ENCODE data around the gene C22orf23. TPM values are rescaled to one million over a fixed set of nuclear protein-coding genes. Genes with fewer than 3 reads are reported as not detected.
"Not testable (repeated sequence)": the region's sequence is repeated elsewhere in the genome, so short reads cannot be mapped to it uniquely, and the experiment has no call there.

The C22orf23 gene
- total RNA-seq, 4 donors from 2014 or later = 0.59 to 1.7 (median 0.73) TPM

DNA sequence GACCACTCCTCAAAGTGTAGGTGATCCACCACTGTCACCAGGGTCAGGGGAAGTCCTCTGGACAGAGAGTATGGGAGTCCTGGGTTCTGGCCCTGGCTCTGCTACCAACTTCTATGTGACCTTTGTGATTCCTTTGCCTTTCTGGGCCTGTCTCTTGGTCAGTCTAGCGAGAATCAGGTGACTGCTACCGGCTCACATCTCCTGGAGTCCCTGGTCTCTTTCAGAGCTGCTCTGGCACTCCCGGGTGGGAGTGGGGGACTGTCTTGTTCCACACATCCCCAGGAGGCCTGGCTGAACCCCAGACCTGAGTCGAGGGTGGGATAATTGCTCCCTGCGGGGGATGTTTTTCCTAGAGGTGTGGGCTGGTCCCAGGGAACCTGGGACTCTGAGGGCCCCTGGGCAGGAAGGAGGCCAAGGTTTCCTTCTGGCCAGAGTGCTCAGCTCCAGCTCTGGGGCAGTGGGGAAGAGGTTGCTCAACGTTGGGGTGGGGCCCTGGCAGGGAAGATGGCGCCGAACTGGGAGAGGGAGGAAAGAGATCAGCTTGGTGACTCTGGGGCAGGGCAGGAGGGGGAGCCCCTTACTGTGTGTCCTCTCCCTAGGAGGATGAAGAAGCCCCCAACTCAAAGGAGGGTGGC, 28.9 kb upstream of the C22orf23 start:
- TF ChIP-seq, protein P1, sequence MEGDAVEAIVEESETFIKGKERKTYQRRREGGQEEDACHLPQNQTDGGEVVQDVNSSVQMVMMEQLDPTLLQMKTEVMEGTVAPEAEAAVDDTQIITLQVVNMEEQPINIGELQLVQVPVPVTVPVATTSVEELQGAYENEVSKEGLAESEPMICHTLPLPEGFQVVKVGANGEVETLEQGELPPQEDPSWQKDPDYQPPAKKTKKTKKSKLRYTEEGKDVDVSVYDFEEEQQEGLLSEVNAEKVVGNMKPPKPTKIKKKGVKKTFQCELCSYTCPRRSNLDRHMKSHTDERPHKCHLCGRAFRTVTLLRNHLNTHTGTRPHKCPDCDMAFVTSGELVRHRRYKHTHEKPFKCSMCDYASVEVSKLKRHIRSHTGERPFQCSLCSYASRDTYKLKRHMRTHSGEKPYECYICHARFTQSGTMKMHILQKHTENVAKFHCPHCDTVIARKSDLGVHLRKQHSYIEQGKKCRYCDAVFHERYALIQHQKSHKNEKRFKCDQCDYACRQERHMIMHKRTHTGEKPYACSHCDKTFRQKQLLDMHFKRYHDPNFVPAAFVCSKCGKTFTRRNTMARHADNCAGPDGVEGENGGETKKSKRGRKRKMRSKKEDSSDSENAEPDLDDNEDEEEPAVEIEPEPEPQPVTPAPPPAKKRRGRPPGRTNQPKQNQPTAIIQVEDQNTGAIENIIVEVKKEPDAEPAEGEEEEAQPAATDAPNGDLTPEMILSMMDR (IDR thresholded peaks at IDR 0.05) = no peak
- TF ChIP-seq POLR2A (IDR thresholded peaks at IDR 0.05) = no peak
- H3K36me3 ChIP-seq = no peaks in the 10 kb centered on the region
- H3K27me3 ChIP-seq = no peaks in the 10 kb centered on the region
- no peaks in the 10 kb centered on the region for H3K4me1 ChIP-seq
- WGBS, 2 donors = 79 to 86% methylated on average over 7 to 8 of the region's 8 CpGs
- H3K27ac ChIP-seq = no peak overlapping the region
- H3K4me3 ChIP-seq (replicated peaks in 1 of 3) = no peak overlapping the region
- no peaks in the 10 kb centered on the region for H3K9me3 ChIP-seq
- no peak for DNase-seq
- intact Hi-C loops (cut with DNase I) = no loop called here

DNA sequence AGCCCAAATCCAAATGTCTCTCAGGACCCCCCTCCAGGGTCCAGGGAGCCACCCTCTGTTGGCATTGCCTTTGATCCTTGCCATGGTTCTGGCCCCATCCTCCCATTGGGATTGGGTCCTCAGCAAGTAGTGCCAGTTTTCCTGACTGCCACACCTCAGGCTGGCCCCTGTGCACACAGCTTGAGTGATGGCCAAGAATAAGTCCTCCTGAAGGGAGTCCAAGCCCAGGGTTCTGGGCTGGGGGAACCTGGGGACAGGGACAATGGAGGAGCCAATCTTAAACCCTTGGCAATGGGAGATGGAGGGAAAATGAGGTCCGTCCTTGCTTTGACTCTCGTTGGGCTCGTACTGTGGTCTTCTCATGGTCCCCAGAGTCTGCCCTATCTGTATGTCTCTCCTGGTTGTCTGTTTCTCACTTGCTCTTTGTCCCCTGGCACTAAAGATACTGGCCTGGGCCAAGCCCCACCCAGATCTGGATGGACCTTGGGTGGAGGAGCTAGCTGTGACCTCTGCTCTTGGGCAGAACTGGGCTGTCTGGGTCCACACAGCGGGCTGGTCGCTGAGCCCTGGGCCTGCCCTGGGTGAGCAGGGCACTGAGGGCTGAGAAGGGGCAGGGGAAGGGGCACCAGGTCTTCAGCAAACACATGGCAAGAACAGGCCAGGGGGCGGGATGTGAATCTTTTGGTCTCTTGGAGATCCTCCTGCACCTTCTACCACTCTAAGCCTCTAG, 28.0 kb upstream of the C22orf23 start:
- Histone ChIP-seq H3K9me3 (no peaks in the 10 kb centered on the region), H3K36me3 (no peaks in the 10 kb centered on the region), H3K27ac (no peak overlapping the region), H3K4me1 (no peaks in the 10 kb centered on the region), H3K4me3 (replicated peaks in 1 of 3) (no peak overlapping the region), H3K27me3 (no peaks in the 10 kb centered on the region)
- intact Hi-C loops (cut with DNase I) = no loop called here
- WGBS, 2 donors = 94 to 96% methylated on average over 6 of the region's 6 CpGs
- no peak for DNase-seq
- TF ChIP-seq POLR2A (IDR thresholded peaks at IDR 0.05) = no peak
- TF ChIP-seq, protein P1 (IDR thresholded peaks at IDR 0.05) = no peak

DNA sequence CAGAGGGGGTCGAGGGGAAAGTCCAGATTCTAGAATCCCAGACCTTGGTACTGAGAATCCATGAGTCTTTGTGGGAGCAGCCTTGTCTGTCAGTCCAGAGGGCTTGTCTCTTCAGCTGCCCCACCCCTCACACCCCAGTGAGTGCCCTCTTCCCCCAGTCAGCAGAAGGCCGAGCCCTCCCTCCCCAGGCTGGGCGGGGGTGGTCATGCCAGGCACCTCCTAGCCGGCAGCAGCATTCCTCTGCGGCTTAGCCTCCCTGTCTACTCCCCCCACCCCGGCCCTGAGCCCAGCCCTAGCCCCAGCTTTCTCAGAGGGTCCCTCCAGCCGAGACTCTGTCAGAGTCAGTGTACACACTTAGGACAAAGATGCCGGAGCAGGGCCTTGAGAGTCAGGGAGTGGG, 26.4 kb upstream of the C22orf23 start:
- no peak overlapping the region for H3K27ac ChIP-seq
- no peak overlapping the region for H3K4me3 ChIP-seq (replicated peaks in 1 of 3)
- H3K4me1 ChIP-seq = no peaks in the 10 kb centered on the region
- intact Hi-C loops (cut with DNase I) = no loop called here
- no peak for DNase-seq
- no peak for TF ChIP-seq POLR2A (IDR thresholded peaks at IDR 0.05)
- H3K9me3 ChIP-seq = no peaks in the 10 kb centered on the region
- no peaks in the 10 kb centered on the region for H3K36me3 ChIP-seq
- WGBS, 2 donors = 75 to 87% methylated on average over 1 to 8 of the region's 8 CpGs
- no peaks in the 10 kb centered on the region for H3K27me3 ChIP-seq

DNA sequence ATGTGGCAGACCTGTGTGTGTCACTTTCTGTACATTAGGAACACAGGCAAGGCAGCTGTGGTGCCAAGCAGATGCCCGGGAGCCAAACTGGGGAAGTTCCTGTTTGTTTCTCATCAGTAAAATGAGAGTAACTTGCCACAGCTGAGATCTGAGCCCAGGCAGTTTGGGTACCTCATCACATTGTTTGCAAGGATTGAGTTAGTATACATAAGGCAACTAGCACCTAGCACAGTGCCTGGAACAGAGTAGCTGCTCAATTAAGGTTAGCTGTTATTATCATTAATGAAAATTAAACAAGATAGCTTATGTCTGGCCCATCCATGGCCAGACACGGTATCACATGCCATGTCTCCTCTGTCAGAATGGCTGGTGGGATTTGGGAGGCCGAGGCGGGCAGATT, 23.1 kb upstream of the C22orf23 start:
- H3K4me1 ChIP-seq = no peaks in the 10 kb centered on the region
- intact Hi-C loops (cut with DNase I) = no loop called here
- WGBS, 2 donors = 94 to 100% methylated on average over 4 of the region's 4 CpGs
- H3K9me3 ChIP-seq = no peaks in the 10 kb centered on the region
- H3K4me3 ChIP-seq (replicated peaks in 1 of 3) = no peak overlapping the region
- TF ChIP-seq POLR2A (IDR thresholded peaks at IDR 0.05) = no peak
- TF ChIP-seq, protein P1 (IDR thresholded peaks at IDR 0.05) = no peak
- H3K27me3 ChIP-seq = no peaks in the 10 kb centered on the region
- no peaks in the 10 kb centered on the region for H3K36me3 ChIP-seq
- H3K27ac ChIP-seq = no peak overlapping the region
- no peak for DNase-seq

DNA sequence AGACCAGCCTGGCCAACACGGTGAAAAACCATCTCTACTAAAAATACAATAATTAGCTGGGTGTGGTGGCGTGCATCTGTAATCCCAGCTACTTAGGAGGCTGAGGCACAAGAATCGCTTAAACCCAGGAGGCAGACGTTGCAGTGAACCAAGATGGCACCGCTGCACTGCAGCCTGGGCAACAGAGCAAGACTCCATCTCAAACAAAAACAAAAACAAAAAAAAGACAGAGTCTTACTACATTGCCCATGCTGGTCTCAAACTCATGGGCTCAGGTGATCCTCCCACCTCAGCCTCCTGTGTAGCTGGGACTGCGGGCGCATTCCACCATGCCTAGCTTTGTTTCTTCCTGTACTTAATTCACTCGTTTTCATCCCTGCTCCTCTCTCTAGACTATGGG, 22.6 kb upstream of the C22orf23 start:
- H3K27me3 ChIP-seq; H3K27ac ChIP-seq; H3K4me1 ChIP-seq; intact Hi-C loops (cut with DNase I); DNase-seq; H3K9me3 ChIP-seq; H3K36me3 ChIP-seq; H3K4me3 ChIP-seq (replicated peaks in 1 of 3): not testable (repeated sequence)
- WGBS, 2 donors = 95 to 96% methylated on average over 8 of the region's 8 CpGs

DNA sequence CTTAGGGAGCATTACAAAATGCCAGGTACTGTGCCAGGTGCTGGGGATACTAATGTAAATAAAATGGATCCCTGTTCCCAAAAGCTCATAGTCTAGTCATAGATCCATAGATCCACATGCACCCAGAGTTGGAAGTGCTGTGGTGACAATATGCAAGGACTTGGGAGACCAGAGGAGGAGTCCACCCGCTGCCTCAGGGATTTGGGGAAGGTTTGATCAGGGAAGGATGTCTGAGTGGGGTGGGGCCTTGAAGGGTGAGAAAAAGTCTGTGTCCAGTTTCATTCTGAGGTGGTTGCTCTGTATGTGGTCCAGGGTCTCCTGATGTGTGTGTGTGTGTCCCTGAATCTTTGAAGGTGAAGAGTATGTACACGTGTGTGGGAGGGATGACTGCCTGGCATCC, 21.8 kb upstream of the C22orf23 start:
- TF ChIP-seq, protein P1 (IDR thresholded peaks at IDR 0.05) = no peak
- TF ChIP-seq POLR2A (IDR thresholded peaks at IDR 0.05) = no peak

More for the DNA sequence above, 21.8 kb upstream of the C22orf23 start:
- no peak for DNase-seq
- H3K4me1 ChIP-seq = no peaks in the 10 kb centered on the region
- H3K9me3 ChIP-seq = no peaks in the 10 kb centered on the region
- WGBS, 2 donors = 83 to 85% methylated on average over 2 of the region's 2 CpGs
- intact Hi-C loops (cut with DNase I) = no loop called here
- H3K27me3 ChIP-seq = no peaks in the 10 kb centered on the region
- no peak overlapping the region for H3K4me3 ChIP-seq (replicated peaks in 1 of 3)
- no peak overlapping the region for H3K27ac ChIP-seq
- no peaks in the 10 kb centered on the region for H3K36me3 ChIP-seq
